ENCODE measurements around the gene ARHGAP26. TPM values are rescaled to one million over a fixed set of nuclear protein-coding genes. Genes with fewer than 3 reads are reported as not detected.

ARHGAP26 gene
- total RNA-seq, 1 experiment from 2014 or later, result 19.6 TPM

DNA sequence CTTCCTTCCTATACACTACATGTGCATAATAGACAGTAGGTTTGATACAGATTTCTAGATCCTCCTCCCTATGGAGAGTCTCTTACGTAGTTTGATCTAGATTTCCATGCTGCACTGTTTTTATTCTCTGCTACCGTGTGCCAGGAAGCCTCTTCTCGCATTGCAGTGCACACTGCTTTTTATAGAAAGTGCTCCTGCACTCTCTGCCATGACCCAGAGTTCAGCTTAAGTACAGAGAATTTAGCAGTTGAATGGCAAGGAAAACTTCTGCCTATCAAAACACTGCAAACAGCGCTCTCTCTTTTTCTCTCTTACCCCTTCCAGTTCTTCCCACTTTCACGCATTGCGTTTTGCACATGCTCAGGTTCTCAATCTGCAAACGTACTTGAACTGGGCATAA, 187.4 kb downstream of the ARHGAP26 start:
- no peak for DNase-seq (ENCODE audit: low spot score)

GRCh38 chr5:142958944-142959682, 188.9 kb downstream of the ARHGAP26 start:
- DNase-seq (ENCODE audit: low spot score), result no peak

DNA sequence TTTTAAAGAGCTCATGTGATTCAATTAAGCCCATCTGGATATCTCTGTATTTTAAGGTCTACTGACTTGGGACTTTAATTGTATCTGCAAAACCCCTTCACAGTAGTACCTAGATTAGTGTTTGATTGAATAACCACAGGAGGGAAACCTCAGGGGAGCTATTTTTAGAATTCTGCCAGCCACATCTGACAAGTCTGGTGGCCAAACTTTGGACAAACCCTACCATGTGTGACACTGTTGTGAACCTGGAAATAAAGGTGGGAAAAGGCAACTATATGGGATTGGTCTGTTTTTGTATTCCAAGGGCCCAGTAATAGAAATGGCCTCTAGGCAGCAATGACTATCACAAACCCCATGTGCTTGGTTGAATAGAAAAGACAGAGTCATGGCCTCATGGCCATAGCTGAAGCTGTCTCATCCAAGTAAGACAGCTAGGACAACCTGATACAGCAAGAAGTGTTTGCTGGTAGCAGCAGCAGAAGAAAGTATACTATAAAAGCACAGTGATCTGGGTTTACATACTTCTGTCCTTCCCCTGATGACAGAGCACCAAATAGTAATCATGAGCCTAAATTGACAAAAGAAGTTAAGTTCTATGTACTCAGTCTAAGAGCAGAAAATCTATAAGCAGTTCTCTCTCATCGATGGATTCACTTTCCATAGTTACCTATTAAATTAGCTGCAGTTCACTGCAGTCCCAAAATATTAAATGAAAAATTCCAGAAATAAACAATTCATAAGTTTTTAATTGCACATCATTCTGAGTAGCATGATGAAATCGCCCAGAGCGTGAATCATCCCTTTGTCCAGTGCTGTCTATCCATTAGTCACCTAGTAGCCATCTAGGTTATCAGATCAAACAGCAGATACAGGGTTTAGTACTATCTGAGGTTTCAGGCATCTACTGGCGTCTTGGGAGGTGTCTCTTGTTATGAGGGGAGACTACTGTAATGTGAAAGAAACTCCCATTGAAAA, 189.8 kb downstream of the ARHGAP26 start:
- peak; percentile 38 for DNase-seq (ENCODE audit: low spot score)

- no peak for DNase-seq (ENCODE audit: low spot score)
Measured at GRCh38 chr5:142961440-142962173, 191.4 kb downstream of the ARHGAP26 start.

GRCh38 chr5:142962174-142962533, 192.0 kb downstream of the ARHGAP26 start:
- DNase-seq (ENCODE audit: low spot score), result no peak

GRCh38 chr5:142965258-142966120, 195.3 kb downstream of the ARHGAP26 start:
- DNase-seq (ENCODE audit: low spot score), result peak; percentile 45

DNA sequence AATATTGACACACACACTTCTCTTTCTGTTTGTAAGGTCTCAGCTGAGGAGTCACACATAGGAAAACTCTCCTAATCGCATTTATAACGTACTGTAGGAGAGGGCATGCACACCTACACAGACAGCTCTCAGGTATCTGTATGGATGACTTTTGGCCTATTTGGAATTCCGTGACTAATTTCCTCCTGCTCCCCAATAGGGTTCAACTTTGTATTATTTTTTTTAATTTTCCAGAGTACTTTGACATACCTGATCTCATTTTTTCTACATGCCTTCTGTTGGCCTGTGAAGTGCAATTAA, 195.9 kb downstream of the ARHGAP26 start:
- peak; percentile 39 for DNase-seq (ENCODE audit: low spot score)

- no peak for DNase-seq (ENCODE audit: low spot score)
Measured at GRCh38 chr5:142969186-142969585, 199.0 kb downstream of the ARHGAP26 start.

DNA sequence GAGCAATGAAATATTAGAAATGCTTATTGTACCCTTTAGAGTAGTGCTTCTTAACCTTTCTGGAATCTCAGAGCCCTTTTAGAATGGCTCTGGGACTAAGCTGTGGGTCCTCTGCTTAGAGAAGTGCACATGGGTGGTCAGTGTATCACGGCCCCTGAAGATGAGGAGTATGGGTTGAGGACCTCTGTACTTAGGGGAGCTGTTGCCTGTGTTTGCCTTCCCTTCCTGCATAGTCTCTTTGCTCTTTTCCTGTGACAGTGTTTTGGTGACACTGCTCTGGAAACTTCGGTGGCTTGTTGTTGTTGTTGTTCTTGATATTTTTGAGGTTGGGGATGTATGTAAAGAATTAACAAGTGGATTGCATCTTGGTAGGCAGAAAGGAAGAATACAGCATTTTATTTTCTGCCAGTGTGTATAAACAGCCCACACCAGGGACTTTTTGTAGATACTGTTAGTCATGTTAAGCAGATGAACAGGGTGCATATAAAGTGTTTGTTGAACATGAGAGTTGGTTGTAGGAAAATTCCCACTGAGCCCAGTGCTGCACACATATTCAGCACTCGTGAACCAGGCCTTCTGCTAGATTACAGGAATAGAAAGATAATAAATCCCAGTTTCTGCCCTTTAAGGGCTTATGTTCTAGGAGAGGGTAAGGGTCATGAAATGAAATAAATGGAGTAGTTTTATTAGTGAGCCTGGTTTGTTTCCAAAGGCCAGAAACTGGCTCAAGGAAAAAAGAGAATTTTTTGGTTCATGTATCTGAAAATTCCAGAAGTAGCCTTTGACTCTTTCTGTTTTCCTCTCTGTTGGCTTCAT, 199.7 kb downstream of the ARHGAP26 start:
- DNase-seq (ENCODE audit: low spot score), result no peak

- no peak for DNase-seq (ENCODE audit: low spot score)
Measured at GRCh38 chr5:142970440-142971030, 200.4 kb downstream of the ARHGAP26 start.

DNA sequence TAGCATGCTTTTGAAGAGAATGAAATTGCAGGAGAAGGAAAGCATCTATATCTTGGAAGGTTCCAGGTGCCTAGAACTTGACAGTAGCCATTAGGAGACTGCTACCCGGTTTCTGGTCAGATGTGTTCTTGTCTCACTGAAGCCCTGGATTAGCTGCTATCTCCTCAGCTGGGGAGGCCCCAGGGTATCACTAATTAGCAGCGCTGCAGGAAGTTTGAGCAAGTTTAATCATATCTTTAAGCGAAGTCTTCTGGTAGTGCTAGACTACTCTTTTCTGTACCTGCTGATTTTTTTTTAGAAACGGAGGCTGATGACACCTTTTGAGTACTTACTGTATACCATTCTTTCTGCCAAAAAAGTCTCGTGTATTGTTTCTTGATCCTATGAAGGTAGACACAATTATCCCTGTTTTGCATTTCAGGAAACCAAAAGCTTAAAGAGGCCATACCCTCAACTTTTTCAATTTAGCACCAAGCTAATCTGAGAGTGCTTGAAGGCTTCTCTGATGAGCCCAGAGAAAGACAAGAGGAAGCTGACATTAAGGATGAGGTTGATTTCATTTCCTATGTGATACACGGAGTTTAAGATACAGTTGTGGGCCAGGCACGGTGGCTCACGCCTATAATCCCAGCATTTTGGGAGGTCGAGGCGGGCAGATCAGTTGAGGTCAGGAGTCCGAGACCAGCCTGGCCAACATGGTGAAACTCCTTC, 201.3 kb downstream of the ARHGAP26 start:
- DNase-seq (ENCODE audit: low spot score), result no peak

GRCh38 chr5:142972064-142972570, 201.9 kb downstream of the ARHGAP26 start:
- no peak for DNase-seq (ENCODE audit: low spot score)

DNA sequence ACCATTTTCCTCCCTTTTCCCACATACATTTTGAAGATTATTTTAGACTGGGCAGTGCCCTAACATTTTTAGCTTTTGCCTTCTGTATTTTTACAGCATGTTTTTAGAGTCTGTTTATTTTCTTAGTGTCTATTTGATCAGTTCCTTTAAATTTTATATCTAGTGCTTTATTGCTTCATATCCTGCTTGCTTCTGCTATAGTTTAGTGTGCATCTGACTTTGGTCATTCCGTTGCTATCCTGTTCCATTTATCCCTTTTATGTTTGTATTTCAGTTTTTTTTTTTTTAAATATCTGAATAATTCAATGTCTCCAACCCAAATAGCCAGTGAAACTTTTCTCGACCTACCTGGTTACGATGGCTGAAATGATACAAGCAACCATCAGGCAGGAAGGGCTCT, 203.8 kb downstream of the ARHGAP26 start:
- DNase-seq (ENCODE audit: low spot score), result no peak

DNA sequence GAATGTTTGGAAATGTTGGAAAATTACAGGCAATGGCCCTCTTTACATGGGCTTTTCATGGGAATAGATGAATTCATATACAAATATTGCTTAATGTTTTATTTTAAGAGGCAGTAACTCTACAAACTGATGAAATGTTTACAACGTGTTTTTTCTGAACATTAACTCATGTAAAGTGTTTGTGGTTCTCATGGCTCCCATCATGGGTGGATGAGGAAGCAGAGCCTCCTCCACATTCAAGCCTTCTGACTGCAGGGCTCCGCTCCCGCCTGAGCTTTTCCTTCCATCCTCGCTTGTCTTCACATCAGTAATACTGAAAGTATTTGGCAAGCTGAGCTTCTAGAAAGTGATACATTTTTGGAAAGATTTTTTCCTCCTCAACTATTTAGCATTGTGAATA, 204.2 kb downstream of the ARHGAP26 start:
- DNase-seq (ENCODE audit: low spot score), result no peak

DNA sequence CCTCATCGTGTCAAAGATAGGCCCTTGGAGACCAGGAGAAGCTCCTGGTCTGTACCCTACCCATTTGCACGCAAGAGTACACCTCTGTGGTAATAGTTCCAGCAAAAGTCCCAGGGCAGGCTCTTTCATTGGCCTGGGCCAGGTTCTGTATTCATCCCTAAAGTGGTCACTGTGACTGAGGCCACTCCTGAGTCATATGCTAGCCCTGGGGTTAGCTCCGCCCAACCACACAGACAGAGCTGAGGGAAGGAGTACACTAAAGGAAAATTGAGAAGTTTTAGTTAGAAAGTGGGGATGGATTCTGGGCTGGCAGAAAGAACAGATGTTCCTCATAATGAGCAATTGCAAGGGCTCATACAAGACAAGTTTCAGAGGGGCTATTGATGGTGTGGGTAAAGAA, 206.7 kb downstream of the ARHGAP26 start:
- DNase-seq (ENCODE audit: low spot score), result peak; percentile 61

DNA sequence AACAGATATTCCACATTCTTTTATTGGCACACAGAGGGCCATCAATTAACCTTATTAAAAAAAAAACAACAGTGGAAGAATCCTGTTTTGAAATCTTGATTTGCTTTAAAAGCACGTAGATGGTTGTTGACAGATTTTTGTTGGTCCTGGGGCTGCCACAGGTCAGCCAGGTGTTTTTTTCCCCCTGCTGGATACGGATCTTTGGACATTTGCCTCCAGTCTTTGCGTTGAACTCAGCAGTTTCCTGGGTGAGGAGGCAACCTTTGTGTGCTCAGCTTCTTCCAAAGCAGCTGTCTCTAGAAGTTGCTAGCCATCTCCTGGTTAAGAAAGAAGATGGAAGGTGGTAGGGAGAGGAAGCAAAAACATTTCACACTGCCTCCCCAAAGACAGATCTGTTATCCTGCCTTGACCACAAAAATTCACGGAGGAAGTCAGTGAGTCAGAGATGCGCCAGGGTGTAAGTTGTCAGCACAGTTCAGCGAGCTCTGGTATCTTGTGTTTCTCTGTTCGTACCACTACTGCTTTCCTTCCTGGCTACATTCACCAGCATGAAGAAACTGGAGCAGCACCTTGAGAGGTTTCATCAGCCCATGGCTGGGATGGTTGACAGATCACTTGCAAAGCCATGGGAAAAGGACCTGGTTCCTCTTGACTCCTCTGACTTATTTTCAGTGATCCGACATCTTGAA, 207.3 kb downstream of the ARHGAP26 start:
- DNase-seq (ENCODE audit: low spot score), result peak; percentile 68

DNA sequence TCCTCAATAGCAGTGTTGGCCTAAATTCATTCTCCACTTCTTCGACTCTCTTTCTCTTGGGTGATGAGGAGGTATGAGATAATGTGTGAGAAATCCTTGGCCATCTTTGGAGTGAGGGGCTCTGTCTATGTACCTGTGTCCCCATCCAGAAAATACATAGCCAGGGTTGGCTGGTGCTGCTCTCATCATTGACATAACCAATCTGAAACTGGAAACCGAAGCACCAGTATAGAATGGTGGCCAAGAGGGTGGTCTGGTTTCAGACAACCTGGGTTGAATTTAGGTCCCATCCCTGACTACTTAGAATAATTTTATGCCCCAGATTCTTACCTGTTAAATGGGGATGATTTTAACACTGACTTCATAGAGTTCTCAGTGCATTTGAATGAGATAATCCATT, 208.1 kb downstream of the ARHGAP26 start:
- no peak for DNase-seq (ENCODE audit: low spot score)

DNA sequence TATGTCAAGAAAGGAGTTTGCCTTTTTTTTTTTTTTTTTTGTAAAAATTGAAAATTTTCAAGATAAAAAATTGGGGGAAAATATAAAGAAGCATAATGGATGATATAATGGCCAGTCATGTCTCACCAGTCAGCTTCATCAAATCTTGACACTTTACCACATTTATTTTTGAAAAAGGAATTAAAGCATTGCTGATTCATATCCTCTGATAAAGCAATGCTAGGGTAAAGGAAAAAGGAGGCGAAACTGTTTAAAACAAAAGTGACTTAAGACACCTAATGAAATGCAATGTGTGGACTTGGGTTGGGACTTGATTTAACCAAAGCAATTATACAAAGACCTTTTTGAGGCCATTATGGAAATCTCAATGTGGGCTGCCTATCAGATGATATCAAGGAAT, 208.5 kb downstream of the ARHGAP26 start:
- DNase-seq (ENCODE audit: low spot score), result no peak
